HG03571 (cell line): ENCODE measurements around the gene CARS1.

ENCODE experiments used
- ATAC-seq: cut with Tn5 transposase; IDR thresholded peaks from one replicate; pipeline ENCODE4 v1.9.1; 2021; ENCODE audit not compliant: unreplicated experiment

Gene CARS1

DNA sequence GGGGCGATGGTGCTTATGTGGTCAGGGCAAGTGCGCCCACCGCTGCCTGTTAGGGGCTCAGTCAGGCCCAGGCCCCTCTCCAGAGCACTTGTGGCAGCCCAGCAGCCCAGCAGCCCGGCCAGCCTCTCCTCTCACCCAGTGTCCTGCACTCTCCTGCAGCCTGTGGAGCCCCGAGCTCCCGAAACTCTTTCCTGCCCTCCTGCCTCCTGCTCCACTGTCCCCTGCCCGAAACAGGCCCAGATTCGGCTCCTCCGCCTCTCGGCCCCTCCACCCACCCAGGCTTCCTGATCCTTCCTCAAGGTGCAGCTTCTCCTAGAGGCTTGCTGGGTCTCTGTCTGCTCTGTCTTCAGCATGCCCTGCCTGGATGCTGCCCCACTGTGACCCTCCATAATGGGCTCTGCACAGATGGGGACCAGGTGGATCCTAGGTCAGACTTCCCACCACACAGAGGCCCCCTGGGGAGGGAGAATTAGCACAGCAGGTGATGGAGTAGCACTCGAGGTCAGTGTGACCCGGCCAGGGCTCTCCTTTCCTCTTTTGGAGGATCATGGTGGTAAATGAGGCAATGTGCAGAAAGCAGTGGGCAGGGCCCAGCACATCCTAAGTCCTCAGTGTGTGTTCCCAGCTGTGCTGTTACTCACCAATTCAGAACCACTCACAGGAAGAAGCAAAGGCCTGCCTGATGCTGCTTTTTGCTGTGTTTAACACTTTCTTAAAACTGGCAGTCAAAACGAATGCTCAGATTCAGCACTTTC lies 46.5 kb downstream of the CARS1 start:
- ATAC-seq = no peak

DNA sequence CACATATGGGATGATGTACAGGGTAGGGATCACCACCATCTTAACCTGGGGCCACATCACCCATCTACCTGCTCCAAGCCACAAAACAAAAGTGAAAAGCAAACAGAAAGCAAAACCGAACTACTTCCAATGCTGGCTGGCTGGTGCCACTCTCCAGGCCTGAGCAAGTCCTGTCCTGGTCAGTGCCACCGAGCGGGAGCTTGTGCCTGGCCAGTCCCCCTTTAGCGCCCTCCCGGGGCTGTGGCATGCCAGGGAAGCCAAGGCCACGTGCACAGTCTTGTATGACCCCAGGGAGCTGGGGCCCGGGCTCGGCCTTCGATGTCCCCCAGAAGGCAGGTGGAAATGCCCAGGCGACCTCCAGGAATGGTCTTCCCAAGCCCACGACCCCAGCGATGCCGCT lies 47.2 kb downstream of the CARS1 start:
- no peak for ATAC-seq

DNA sequence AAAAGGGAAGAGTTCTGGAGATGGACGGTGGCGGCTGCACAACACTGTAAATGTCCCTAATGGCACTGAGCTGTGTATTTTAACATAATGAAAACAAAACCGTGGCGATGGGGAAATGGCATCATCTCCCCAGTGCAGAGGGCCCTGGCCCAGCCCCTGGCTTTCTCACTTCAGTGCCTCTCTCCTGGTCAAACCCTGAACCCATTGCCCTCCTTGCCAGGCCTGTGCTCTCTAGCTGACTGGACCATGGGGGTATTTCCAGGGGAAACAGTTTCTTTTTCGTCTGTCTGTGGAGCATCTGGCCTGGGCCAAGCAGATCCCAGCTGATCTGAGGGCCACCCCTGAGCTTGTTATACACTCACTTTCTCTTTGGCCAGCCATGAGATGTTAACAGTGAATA lies 47.7 kb downstream of the CARS1 start:
- no peak for ATAC-seq

DNA sequence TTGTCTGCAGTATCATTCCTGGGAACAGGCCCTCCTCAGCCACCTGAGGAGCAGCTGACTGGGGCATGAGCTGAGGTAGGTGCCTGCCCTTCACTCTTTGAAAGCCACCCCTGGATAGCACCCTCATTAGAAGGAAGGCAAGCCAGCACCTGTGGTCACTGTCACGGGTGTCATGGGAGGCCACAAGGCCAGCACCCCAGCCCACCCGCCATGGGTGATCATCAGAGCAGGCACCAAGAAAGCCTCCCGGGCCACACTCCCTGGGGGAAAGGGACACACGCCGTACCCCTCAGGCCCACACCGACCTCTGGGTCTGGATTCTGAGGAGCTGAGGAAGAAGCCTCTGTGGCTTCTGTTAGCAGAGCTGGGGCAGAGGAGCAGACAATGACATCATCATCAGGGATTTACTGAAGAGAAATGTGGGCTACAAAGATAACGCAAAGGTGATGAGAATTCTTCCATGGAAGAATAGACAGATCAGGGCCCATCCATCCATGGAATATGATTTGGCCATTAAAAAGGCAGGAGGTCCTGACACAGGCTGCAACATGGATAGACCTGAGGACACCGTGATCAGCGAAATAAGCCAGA lies 48.4 kb downstream of the CARS1 start:
- ATAC-seq = no peak

DNA sequence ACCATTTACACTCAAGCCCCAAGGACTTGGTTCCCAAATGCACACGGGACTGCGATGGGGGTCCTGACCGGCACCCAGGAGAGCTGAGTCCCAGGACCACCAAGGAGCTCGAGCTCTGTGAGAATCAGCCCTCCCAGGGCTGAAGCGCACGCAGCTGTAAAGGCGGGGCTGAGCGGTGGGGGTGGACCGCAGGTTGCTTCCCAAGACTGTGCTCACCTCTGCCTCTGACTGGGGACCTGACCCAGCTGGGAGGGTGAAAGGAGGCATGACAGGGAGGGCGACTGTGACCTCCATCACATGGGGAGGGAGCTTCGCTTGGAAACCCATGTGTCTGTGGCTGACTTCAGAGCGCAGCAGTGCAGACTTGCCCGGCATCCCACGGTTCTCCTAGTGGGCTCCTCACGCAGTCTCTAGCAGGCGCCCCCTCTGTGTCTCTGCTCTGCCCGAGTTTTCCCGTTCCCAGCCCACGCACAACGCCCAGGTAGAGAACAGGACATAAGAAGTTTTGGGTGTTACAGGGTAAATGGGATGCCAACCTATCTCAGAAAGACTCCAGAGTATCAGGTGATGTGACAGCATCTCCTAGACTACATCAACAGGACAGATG lies 49.7 kb downstream of the CARS1 start:
- no peak for ATAC-seq

DNA sequence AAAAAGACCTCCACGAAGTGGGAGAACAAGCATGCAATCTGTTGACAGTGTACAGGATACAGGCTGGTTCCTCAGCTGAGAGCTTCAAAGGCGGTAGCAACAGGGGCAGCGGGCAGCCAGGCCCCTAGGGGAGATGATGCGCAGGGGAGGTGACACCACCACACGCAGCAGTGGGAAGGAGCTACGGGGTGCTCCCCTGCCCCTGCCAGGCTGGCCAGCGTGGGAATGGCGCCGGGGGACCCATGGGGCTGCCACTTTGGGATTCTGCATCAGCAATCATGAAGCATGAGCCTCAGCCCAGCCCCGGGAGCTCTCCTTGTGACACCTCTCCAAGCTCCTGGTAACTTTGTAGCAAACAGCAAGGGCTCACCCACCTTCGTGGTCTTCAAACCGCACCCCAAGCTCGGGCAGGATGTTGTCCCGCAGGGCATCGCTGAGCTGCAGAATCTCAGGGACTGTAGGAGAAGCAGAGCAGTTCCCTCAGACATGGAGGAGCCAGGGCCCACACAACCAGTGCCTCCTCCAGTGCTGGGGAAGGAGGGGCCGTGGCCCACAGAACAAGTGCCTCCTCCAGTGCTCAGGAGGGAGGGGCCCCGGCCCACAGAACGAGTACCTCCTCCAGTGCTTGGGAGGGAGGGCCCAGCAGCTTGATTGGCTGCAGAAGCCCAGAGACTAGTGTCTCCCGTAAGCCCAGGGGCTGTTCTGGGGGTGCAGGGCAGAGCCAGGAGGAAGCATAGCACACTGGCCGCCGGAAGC lies 50.5 kb downstream of the CARS1 start:
- ATAC-seq = no peak

DNA sequence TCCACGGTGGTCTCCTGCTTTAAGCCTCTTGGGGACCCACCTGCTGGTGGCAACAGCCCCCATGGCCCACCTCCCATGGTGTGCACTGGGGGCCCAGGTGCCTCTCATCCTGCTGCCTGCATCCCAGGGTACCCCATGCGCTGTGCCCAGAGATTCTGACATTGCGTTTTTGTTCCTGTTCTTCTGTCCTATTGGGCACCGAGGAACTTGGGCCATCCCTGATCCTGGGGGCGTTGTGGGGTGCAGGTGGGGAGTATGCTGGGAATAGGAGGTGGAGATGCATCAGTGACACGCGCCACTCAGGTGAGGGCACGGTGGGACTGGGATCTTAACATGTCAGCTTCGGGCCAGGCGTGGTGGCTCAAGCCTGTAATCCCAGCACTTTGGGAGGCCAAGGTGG lies 52.7 kb downstream of the CARS1 start:
- ATAC-seq = no peak

DNA sequence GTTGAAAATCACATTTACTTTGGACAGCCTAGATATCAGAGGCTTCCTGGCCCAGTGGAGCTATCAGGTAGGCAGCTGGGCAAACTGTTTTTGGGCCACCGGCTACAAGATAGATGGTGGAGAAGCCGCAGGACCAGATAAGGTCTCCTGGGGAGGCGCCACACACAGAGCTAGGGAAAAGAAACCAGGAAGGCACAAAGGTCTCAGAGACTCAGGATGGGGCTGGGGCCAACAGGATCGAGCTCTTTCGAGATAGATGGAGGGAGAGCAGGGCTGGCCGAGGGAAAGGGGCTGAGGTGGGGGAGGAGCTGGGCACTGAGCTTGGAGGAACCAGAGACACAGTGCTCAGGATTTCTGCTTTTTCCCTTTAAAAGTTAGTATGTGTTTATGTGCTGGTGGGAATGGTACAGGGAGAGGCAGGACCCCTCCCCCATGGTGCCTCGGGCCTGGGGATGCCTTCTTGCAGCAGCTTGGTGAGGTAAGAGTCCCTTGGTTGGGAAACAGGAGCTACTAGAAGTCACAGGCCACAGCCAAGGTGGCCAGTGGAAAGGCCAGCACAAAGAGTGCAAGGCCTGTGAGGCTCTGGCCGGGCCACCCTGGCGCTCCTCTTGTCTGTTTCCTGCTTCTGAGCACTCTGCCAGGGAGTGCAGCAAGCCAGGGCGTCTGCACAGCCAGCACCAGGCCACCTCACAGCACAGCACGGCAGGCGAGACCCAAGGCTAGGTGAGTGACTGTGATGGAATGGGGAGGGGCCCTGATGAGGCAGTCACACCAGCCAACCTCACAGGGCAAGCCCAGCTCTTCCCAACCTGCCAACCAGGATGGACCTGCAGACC lies 53.6 kb downstream of the CARS1 start:
- no peak for ATAC-seq

DNA sequence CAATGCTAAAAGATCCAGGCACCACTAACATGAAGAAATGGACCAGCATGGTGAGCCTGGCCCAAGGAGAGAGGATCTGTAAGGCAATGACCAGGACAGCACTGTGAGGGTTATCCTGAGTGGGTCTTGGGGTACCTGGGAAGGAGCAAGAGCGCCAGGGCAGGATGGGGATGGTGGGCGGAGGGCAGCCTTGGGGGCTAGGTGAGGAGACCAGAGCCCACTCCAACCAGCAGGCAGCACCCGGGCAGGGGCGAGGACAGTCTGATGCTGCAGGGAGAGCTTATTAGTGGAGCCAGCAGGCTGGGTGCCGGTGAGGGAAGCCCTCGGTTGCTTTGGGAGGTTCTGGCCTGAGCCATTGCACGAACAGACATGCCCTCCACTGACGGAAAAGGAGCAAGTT lies 54.4 kb downstream of the CARS1 start:
- no peak for ATAC-seq

DNA sequence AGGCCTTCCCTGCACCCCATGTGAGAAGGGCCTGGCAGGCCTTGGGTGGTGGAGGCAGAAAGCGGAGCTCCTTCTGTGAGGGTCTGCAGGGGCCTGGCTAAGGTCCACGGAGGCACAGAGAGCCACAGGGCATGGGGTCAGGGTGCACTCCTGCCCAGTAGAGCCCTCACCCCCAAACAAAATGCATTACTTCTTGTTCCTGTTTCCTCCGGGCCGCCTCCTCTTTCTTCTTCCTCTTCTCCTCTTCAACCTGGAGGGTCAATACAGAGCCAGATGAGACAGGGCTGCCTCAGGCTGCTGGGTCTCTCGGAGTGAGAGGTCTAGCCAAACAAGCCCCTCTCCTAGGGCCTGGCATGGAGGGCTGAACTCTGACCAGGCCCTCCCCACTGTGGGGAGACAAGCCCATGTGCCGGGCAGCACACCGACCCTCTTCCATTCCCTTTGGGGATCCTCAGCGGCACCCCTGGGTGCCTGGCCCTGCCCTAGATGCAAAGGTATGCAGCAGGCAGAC lies 54.8 kb downstream of the CARS1 start:
- no peak for ATAC-seq

DNA sequence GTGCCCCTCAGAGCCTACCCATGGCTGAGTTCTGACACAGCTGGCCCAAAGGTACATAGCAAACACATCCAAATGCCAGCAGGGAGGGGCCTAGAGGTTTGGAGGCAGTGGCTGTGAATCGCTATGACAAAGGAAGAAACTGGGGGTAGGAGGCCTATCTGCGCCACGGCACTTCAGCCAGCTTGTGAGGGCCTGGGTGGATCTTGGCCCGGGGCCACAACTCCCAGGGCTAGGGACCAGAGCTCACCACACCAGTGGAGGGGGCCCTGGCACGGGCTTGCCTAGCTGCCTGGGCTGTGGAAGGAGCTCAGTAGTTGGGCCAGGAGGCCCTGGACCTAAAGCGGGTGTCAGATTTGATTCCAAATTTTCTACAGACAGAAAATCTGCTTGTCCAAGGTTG lies 55.7 kb downstream of the CARS1 start:
- ATAC-seq = no peak

DNA sequence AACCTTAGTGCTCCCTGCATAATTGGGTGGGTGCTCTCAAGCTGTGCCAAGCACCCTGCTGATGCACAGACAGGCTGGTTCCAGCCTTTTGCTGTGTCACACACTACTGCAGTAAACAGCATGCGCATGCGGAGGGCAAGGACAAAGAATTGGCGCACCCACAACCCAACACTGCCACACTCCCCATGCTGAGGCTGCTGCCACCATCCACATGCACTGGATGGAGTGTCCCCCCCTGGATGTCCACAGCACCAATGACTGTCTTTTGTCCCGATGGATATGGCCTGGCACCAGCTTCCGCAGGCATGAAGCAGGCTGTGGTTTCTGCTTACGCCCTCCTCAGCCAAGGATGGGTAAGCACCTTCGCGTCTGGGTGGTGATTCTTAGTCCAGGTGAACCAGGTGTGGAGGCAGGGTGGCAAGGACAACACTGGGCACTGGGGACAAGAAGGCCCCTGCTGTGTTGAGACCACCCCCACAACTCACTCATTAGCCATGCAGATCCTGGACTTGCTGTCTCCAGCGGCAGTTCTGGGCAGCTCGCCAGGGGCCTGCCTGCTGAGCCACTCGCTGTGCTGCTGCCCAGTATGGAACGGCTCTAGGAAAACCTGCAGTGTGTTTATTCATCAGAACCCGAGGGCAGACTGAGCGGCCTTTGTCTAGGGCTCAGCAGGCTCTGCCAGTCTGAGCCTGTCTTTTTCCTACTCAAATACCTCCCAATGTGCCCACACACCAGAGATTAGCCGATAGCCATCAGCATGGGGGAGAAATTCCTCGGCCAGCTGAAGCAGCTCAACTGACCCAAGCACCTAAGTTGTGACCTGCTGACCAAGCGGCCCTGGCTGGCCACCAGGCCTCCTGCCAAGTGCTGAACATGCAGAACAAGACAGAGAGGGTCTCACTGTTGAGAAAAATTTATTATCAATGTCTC lies 56.9 kb downstream of the CARS1 start:
- ATAC-seq = no peak

DNA sequence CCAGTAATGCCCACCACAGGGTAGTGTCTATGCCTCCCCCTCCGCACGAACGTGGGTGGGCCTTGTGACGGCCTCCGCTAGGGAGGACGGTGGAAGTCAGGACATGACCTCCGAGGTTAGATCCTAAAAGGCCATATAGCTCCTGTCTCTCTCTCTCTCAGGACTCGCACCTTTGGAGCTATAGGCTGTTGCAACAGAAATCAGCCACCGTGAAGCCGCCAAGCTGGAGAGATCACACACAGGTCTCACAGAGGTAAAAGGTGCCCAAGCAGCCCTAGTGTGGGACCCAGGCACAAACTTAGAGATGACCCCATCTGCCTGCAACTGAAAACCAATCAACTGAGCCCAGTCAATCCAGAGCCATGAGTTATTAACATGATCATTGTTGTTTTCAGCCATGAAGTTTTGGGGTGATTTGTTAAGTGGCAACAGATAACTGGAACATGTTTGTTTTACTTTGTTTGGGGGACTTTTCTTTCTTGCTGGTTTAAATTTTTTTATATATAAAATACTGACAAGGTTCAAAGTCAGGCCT lies 57.7 kb downstream of the CARS1 start:
- ATAC-seq = no peak

DNA sequence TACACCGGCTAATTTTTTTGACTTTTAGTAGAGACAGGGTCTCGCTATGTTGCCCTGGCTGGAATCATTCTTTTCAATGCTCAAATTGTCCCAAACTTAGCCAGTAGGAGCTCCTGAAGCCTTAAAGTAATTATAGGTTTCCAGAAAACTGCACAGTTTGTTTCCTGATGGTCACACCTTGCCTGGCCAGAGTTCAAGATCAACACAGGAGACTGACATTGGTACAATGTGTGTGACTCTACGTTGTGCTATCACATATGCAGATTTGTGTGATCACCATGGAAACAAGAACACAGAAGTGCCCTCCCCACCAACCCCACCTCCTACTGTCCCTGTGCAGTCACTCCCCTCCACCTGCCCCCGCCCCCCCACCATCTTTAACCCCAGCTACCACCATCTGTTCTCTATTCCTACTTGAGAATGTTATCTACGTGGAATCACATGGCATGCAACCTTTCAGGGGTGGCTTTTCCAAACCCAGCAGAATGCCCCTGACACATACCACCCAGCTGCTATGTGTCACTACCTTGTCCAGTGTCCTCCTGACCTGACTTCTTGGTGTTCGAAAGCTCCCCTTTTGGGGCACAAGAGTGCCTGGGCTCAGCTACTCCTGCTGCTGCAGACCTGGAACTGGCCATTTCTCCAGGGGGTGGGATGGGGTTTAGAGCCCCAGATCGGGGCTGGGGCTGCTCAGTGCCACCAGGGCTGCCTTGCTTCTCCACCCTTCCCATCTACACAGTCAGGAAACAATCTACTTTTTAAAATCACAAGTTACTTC lies 59.0 kb downstream of the CARS1 start:
- ATAC-seq = no peak

DNA sequence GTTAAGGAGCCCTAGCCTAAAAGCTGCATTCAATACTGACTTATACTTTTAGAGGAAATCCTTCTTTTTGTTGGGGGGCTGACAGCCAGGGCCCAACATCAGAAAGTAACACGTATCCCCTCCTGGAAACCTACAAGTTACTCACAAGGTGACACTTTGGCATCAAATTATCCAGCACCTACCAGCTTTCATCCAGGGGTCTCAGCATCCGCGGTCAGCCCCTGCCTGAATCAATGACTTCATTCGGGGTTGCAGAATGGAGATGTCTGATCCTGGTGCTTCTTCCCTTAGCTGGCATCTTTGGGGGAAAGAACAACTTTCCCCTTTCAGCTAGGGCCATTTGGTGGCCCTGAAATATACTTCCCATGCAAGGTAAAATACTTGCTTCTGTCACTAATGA lies 59.8 kb downstream of the CARS1 start:
- ATAC-seq = no peak

DNA sequence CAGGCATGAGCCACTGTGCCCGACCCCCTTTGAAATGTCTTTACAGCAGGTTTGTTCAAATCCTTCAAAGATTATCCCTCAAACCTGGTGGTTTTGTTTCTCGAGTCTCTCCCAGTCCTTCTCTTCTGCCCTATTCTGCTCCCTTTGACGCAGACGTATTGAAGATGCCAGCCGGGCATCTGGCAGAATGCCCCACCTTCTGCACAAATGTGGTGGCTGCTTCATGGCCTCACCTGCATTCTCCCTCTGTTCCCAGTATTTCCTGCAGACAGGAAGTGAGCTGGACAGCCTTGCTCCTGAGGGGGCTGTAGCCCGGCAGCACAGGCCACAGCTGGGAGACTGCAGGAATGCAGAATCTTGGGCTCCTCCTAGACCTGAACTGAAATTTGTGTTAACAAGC lies 60.2 kb downstream of the CARS1 start:
- no peak for ATAC-seq

DNA sequence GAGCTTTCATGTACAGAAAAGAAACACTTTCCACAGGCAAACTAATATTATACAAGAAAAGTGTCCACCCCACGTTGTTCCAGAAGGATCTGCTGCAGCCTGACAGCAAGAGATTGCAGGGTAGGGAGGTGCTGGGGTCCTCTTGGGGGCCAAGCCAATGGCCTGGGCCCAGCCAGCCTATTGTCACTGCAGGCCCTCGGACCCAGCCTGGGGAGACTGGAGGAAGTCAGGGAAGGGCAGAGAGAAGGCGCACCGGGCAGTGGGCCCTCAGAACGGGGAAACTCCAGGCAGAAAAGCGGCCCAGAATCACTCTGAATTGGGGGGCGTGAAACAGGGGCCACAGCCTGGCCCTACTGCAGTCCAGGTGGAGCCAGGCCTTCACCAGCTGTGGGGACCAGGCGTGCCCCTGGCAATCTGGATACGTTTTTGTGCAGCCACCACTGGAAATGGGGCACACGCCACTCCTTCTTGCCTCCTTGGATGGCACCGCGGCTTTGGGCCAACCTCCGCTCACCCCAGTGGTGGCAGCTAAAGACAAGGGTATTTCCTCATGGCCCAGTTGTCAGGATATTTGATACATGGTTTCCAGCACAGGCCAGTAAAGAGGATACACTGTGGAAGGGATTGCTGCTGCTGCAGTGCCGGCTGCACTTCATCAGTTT lies 61.2 kb downstream of the CARS1 start:
- no peak for ATAC-seq

DNA sequence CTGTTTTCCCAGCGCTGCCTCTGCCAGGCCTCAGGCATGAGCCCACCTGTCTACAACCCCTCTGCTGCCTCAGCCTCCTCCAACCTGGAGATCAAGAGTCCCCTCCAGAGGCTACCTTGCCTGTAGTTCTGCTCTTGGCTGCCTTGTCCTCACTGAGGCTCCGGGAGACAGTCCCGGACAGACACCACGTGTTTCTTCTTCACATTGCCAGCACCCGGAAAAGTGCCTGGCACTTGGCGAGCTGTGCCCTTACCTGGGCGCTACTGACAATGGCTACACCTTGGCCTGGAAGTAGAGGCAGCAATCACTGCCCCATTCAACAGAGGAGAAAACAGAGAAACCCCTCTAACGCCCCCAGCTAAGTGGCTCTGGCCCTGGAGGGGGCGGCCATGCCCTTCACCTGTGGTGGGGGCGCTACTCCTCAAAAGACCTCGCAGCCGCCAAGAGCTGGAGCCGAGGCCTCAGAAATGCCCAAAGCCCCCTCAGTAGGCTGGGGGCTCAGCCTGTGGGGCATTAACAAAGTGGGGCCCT lies 62.1 kb downstream of the CARS1 start:
- no peak for ATAC-seq
